Gastroesophageal sphincter (tissue), 3 donors: ENCODE results near the gene LCORL.

Experiments
- CTCF ChIP-seq, 4 experiments: fragments of 200-600 bp in 2 of 4; fragments of 450-650 bp in 2 of 4; sonication (generic) in 1 of 4; IDR thresholded peaks; one replicate each; pipeline ENCODE4 v1.5.1; 2017 to 2019; ENCODE audit warnings: antibody characterized with exemption in 4 of 4, mild to moderate bottlenecking in 2 of 4, moderate library complexity in 2 of 4
- EP300 ChIP-seq: sonication (generic); formaldehyde crosslinking; IDR thresholded peaks from one replicate; pipeline ENCODE4 v1.6.1; 2017; ENCODE audit warnings: antibody characterized with exemption, mild to moderate bottlenecking
- POLR2A ChIP-seq, 2 donors: fragments of 450-650 bp; IDR thresholded peaks; one replicate each; pipeline ENCODE4 v1.6.1; 2017; ENCODE audit warnings: antibody characterized with exemption in 2 of 2, mild to moderate bottlenecking in 2 of 2, moderate library complexity in 1 of 2
- POLR2AphosphoS5 ChIP-seq: sonication (generic); formaldehyde crosslinking; IDR thresholded peaks from one replicate; pipeline ENCODE4 v1.6.1; 2017; ENCODE audit warnings: antibody characterized with exemption

GRCh38 chr4:17939054-17939453, 82.5 kb downstream of the LCORL start:
- TF ChIP-seq POLR2AphosphoS5: no peak
- no peak for TF ChIP-seq CTCF (IDR thresholded peaks at IDR 0.05)
- TF ChIP-seq EP300: no peak
- TF ChIP-seq POLR2A (IDR thresholded peaks at IDR 0.05): no peak
